ENCODE measurements around the gene TTC12.

TTC12 gene

GRCh38 chr11:113311536-113311935, 2.8 kb upstream of the TTC12 start:
- Histone ChIP-seq H3K27ac (no peak overlapping the region), H3K4me3 (no peak overlapping the region)
- TF ChIP-seq CTCF (IDR thresholded peaks at IDR 0.05), result no peak
- DNase-seq (ENCODE audit: low spot score), result no peak

GRCh38 chr11:113313601-113314000, 782 bp upstream of the TTC12 start:
- no peak for TF ChIP-seq CTCF (IDR thresholded peaks at IDR 0.05)
- Histone ChIP-seq H3K27ac (peak overlapping the region in 1 of 2 donors; percentile 86), H3K4me3 (peak overlapping the region; percentile 77)
- DNase-seq (ENCODE audit: low spot score), result no peak

- H3K4me3 ChIP-seq, result peak overlapping the region; percentile 77
- H3K27ac ChIP-seq, result peak overlapping the region; percentile 75 to 86
- TF ChIP-seq CTCF (IDR thresholded peaks at IDR 0.05), result no peak
- no peak for DNase-seq (ENCODE audit: low spot score)
These were observed 356 bp upstream of the TTC12 start for GRCh38 chr11:113314065-113314388.

- TF ChIP-seq CTCF (IDR thresholded peaks at IDR 0.05), result no peak
- H3K4me3 ChIP-seq, result no peak overlapping the region
These were observed 1.4 kb downstream of the TTC12 start for GRCh38 chr11:113315811-113316210.

GRCh38 chr11:113316256-113316655, 1.9 kb downstream of the TTC12 start:
- no peak for DNase-seq (ENCODE audit: low spot score)
- TF ChIP-seq CTCF (IDR thresholded peaks at IDR 0.05), result no peak
- Histone ChIP-seq H3K4me3 (no peak overlapping the region), H3K27ac (no peak overlapping the region)

More at GRCh38 chr11:113315811-113316210, 1.4 kb downstream of the TTC12 start:
- no peak for DNase-seq (ENCODE audit: low spot score)
- H3K27ac ChIP-seq, result no peak overlapping the region

GRCh38 chr11:113317339-113317738, 3.0 kb downstream of the TTC12 start:
- no peak overlapping the region for H3K4me3 ChIP-seq
- no peak for TF ChIP-seq CTCF (IDR thresholded peaks at IDR 0.05)
- DNase-seq (ENCODE audit: low spot score), result no peak
- H3K27ac ChIP-seq, result no peak overlapping the region

GRCh38 chr11:113319085-113319484, 4.7 kb downstream of the TTC12 start:
- no peak overlapping the region for H3K4me3 ChIP-seq
- TF ChIP-seq CTCF (IDR thresholded peaks at IDR 0.05), result no peak
- no peak overlapping the region for H3K27ac ChIP-seq
- DNase-seq (ENCODE audit: low spot score), result no peak

Data from coronary artery (tissue), 2 donors.